NB4 (cell line): ENCODE measurements around the gene MUC6.

ENCODE experiments used
- DNase-seq: peaks from one replicate; pipeline ENCODE4 v3.0.0; 2010; ENCODE audit warnings: low read depth
- H3K4me3 ChIP-seq: one replicate; pipeline ENCODE4 v1.5.1; 2011; ENCODE audit warnings: mild to moderate bottlenecking, low read depth, low read length, moderate library complexity
- MYC ChIP-seq: IDR thresholded peaks from 2 replicates; pipeline ENCODE4 v1.6.1; 2011; ENCODE audit warnings: low read depth, low read length
- POLR2A ChIP-seq: IDR thresholded peaks from 2 replicates; pipeline ENCODE4 v1.6.1; 2011; ENCODE audit warnings: mild to moderate bottlenecking; ENCODE audit not compliant: insufficient read length; ENCODE audit errors: extremely low read depth
- TF ChIP-seq, protein P1 (sequence below): IDR thresholded peaks from one replicate; pipeline ENCODE4 v1.5.1; 2012; ENCODE audit warnings: low read depth, low read length
- TF ChIP-seq, protein P2 (sequence below): IDR thresholded peaks from 2 replicates; pipeline ENCODE4 v1.6.1; 2011; ENCODE audit warnings: low read depth, low read length

MUC6 gene

DNA sequence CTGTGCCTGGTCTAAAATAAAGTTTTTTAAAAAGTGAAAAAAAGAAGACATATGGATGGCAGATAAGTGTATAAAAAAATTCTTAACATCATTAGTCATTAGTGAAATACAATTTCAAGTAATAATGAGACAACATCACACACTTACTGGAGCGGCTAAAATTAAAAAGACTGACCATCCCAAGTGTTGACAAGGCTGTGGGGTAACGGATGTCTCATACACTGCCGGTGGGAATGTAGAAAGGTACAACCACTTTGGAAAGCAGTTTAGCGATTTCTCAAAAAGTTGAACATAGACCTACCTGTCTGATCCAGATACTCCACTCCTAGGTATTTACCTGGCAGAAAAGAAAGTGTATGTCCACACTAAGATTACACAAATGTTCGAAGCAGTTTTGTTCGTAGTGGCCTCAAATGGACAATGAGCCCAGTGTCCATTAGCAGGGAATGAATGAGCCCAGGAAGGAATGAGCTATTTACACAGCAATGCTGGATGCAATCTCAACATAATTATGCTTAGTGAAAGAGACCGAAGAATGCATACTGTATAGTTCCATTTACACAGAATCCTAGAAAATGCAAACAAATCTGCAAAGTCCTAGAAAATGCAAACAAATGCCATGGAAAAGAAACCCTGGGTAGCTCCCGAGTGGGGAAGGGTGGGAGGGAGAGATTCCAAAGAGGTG, 31.4 kb upstream of the MUC6 start:
- DNase-seq = no peak
- no peak for TF ChIP-seq POLR2A
- TF ChIP-seq MYC = no peak
- TF ChIP-seq, protein P1, sequence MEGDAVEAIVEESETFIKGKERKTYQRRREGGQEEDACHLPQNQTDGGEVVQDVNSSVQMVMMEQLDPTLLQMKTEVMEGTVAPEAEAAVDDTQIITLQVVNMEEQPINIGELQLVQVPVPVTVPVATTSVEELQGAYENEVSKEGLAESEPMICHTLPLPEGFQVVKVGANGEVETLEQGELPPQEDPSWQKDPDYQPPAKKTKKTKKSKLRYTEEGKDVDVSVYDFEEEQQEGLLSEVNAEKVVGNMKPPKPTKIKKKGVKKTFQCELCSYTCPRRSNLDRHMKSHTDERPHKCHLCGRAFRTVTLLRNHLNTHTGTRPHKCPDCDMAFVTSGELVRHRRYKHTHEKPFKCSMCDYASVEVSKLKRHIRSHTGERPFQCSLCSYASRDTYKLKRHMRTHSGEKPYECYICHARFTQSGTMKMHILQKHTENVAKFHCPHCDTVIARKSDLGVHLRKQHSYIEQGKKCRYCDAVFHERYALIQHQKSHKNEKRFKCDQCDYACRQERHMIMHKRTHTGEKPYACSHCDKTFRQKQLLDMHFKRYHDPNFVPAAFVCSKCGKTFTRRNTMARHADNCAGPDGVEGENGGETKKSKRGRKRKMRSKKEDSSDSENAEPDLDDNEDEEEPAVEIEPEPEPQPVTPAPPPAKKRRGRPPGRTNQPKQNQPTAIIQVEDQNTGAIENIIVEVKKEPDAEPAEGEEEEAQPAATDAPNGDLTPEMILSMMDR = no peak
- TF ChIP-seq, protein P2, sequence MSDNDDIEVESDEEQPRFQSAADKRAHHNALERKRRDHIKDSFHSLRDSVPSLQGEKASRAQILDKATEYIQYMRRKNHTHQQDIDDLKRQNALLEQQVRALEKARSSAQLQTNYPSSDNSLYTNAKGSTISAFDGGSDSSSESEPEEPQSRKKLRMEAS = no peak
- no peak overlapping the region for H3K4me3 ChIP-seq

DNA sequence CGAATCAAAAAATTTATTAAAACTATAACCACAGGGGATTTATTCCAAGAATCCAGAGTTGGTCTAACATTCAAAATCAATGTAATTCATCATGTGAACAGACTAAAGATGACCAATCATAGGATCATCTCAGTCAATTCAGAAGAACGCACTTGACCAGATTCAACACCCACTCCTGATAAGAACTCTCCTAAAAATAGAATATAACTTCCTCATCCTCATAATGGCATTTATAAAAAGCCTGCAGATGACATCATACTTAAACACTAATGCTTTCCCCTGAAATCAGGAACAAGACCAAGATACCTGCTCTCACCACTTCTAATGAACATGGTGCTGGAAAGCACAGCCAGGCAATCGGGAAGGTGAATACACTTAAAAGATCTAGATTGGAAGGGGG, 27.6 kb upstream of the MUC6 start:
- TF ChIP-seq, protein P1 = no peak
- TF ChIP-seq MYC = no peak
- TF ChIP-seq, protein P2 = no peak
- no peak overlapping the region for H3K4me3 ChIP-seq
- DNase-seq = no peak

DNA sequence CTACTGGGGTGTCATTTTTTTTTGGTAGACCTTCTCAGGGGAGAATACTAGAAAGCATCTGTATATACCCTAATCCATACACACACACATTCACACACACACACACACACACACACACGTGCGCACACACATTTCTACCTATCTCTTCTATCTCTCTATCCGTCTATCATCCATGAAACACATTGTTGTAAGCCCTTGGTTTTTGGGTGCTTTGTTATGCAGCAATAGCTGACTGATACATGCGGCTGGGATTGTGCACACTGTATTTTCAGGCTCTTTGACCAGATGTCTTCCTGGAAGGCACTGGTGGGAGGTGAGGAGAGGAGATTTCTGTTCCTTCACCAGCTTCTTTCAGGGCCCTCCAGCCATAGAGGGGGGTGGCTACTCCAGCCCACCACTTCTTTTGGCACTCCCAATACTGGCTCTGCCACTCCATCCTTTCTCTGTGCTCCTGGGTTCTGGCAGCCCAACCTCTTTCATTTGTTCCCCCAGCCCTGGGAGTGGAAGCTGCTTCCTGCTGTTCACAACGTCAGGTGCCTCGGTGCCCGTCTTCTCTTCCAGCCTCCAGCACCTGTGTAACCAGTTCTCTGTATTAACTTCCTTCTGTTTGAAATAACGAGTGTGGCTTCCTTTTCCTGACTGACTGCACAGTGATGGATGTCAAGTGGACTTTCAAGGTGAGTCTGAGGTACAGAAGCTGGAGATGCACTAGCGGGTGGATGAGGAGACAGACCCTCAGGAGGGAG, 25.7 kb upstream of the MUC6 start:
- no peak overlapping the region for H3K4me3 ChIP-seq
- TF ChIP-seq, protein P2 = no peak
- no peak for TF ChIP-seq MYC
- TF ChIP-seq, protein P1 = no peak
- TF ChIP-seq POLR2A = no peak
- DNase-seq = no peak

DNA sequence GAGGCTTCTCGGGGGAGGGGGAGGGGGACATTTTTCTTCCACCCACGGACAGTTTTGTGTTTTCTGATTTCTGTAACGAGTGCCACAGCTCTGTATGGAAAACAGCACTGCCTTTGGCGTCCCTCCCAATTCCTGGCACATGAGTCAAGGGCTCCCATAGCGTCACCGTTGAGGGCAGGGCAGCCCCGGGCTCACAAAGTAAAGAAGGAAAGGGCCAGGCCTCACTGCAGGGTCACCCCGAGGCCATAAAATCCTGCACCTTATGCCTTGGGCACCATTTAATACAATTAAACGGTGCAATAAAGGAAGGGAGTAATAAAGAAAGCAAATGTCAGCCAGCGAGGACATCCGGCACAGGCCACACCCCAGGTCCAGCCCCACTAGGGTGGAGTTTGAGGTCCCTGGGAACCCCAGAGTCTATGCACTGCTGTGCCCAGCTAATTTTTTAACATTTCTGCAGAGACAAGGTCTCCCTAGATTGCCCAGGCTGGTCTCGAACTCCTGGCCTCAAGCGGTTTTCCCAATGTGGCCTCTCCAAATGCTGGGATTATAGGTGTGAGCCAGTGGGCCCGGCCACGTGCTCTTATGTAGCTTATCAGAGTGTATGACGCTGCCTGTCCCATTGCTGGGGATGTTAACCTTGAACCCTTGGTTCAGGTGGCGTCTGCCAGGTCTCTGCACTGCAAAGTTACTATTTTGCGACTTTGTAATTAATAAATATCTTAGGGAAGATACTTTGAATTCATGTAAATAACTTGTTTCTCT, 24.5 kb upstream of the MUC6 start:
- DNase-seq = no peak
- H3K4me3 ChIP-seq = no peak overlapping the region
- TF ChIP-seq POLR2A (no peak), MYC (no peak)
- TF ChIP-seq, protein P1 = no peak
- TF ChIP-seq, protein P2 = no peak

DNA sequence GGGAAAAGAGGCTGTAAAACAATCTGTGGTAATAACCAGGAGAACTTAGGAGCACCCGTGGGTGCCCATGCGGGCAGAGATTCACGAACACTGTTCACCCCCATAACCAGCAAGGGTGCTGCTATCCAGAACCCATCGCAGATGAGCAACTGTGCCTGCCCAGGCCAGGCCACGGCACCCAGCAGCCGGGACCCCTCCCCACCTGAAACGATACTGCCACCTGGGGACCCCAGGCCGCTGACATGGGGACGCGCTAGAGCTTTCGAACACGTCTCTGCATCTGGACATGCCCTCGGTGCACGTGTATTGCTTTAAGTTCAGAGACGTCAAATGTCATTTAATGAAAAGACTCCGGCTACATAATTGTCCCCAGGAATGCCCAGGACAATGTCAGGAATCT, 23.9 kb upstream of the MUC6 start:
- DNase-seq = no peak
- H3K4me3 ChIP-seq = no peak overlapping the region
- TF ChIP-seq MYC = no peak
- TF ChIP-seq, protein P1 = no peak
- TF ChIP-seq POLR2A = no peak
- TF ChIP-seq, protein P2 = no peak
